ENCODE results near the gene YBX3. TPM values are rescaled to one million over a fixed set of nuclear protein-coding genes. Genes with fewer than 3 reads are reported as not detected.

YBX3 gene
- total RNA-seq, 1 donor from 2014 or later = 170 TPM

GRCh38 chr12:10721651-10722501 is 1.2 kb downstream of the YBX3 start:
- peak; percentile 99 to 100 for DNase-seq (ENCODE audit: low read depth in 2 of 2)

- peak; percentile 39 to 46 for DNase-seq (ENCODE audit: low read depth in 2 of 2)
These were observed 2.0 kb downstream of the YBX3 start for GRCh38 chr12:10720974-10721650.

GRCh38 chr12:10719482-10719881 is 3.6 kb downstream of the YBX3 start:
- peak in 1 of 2 donors; percentile 61 for DNase-seq (ENCODE audit: low read depth in 2 of 2)

- peak in 1 of 2 donors; percentile 69 for DNase-seq (ENCODE audit: low read depth in 2 of 2)
These were observed 4.8 kb downstream of the YBX3 start for GRCh38 chr12:10718279-10718821.

- DNase-seq (ENCODE audit: low read depth in 2 of 2) = peak; percentile 55 to 79
These were observed 5.7 kb downstream of the YBX3 start for GRCh38 chr12:10717410-10717809.

GRCh38 chr12:10716704-10717315 is 6.3 kb downstream of the YBX3 start:
- DNase-seq (ENCODE audit: low read depth in 2 of 2) = peak; percentile 94 to 96

GRCh38 chr12:10716277-10716676 is 6.8 kb downstream of the YBX3 start:
- no peak for DNase-seq (ENCODE audit: low read depth in 2 of 2)

GRCh38 chr12:10715491-10715890 is 7.6 kb downstream of the YBX3 start:
- DNase-seq (ENCODE audit: low read depth in 2 of 2) = no peak

GRCh38 chr12:10709808-10710207 is 13.3 kb downstream of the YBX3 start:
- no peak for DNase-seq (ENCODE audit: low read depth in 2 of 2)

- DNase-seq (ENCODE audit: low read depth in 2 of 2) = no peak
These were observed 14.3 kb downstream of the YBX3 start for GRCh38 chr12:10708862-10709261.

- peak in 1 of 2 donors; percentile 40 for DNase-seq (ENCODE audit: low read depth in 2 of 2)
These were observed 17.5 kb downstream of the YBX3 start for GRCh38 chr12:10705655-10706054.

GRCh38 chr12:10701843-10702242 is 21.3 kb downstream of the YBX3 start:
- no peak for DNase-seq (ENCODE audit: low read depth in 2 of 2)

GRCh38 chr12:10701131-10701681 is 21.9 kb downstream of the YBX3 start:
- no peak for DNase-seq (ENCODE audit: low read depth in 2 of 2)

GRCh38 chr12:10700581-10700980 is 22.5 kb downstream of the YBX3 start:
- no peak for DNase-seq (ENCODE audit: low read depth in 2 of 2)

- no peak for DNase-seq (ENCODE audit: low read depth in 2 of 2)
These were observed 25.3 kb downstream of the YBX3 start for GRCh38 chr12:10697862-10698261.

- no peak for DNase-seq (ENCODE audit: low read depth in 2 of 2)
These were observed 26.0 kb downstream of the YBX3 start for GRCh38 chr12:10697156-10697555.

GRCh38 chr12:10690906-10691305 is 32.2 kb downstream of the YBX3 start:
- DNase-seq (ENCODE audit: low read depth in 2 of 2) = no peak

- no peak for DNase-seq (ENCODE audit: low read depth in 2 of 2)
These were observed 34.0 kb downstream of the YBX3 start for GRCh38 chr12:10689146-10689545.

- DNase-seq (ENCODE audit: low read depth in 2 of 2) = no peak
These were observed 35.1 kb downstream of the YBX3 start for GRCh38 chr12:10688042-10688441.

- DNase-seq (ENCODE audit: low read depth in 2 of 2) = peak; percentile 65 to 76
These were observed 49.3 kb downstream of the YBX3 start, which contains the start of gene STYK1 for GRCh38 chr12:10673659-10674384. STYK1 (minus strand) TSS chr12:10674052; CDS start chr12:10634618, 39,434 bp downstream.
